ENCODE results near the gene BDKRB1. TPM values are rescaled to one million over a fixed set of nuclear protein-coding genes. Genes with fewer than 3 reads are reported as not detected.

Gene BDKRB1
- total RNA-seq, 2 experiments from 2014 or later, result not detected

DNA sequence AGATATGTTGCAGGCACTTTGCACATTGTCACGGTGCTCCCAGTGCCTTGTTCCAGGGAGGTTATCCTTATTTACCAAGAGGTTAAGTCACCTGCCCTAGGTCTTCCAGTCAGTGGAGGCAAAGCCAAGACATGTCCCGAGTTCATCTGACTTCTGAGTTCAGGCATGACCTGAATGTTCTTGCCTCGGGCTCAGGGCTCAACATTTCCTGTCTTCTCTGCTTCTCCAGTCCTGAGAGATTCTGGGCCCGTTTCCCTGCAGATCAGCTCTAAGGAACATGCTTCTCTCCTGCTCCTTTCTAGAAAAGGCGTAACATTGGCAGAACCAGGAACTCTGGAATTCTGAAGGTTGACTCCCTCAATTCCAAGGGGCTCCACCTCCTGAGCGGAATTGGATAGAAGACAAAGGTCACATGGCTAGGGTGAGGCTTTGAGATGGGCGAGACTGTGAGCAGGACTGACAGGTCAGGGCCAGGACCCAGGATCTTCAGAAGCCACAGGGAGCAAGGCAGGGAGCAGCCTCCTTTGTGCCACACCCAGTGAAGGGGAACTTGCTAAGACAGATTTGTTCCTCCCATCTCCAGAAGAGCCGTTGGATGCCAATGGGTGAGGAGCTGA is 31.4 kb upstream of the BDKRB1 start:
- Mint-ChIP-seq H3K4me3 (no peak overlapping the region), H3K4me1 (no peaks in the 10 kb centered on the region), H3K27ac (no peak overlapping the region), H3K36me3 (no peaks in the 10 kb centered on the region), H3K9me3 (ENCODE audit: low read depth) (no peaks in the 10 kb centered on the region), H3K27me3 (peaks cover 6% of the 10 kb centered on the region)
- CTCF ChIA-PET, result no interaction called here
- ATAC-seq (no peak), DNase-seq (no peak)

DNA sequence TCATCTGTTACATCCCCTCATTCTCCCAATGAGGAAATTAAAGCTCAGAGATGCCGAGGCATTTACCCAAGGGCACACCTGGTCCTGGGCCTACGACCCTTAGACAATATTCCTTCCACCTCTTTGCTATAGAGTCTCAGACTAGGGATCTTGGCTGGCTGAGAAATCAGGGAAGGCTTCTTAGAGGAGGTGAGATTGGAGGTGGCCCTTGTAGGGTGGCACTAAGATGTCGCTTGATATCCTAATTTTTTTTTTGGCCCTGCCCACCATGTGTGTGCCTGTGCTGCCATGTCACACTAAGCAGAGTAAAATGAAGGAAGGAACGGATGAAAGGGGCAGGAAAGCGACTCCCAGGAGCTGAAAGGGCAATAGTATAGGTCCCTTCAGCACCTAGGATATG is 30.8 kb upstream of the BDKRB1 start:
- DNase-seq (no peak), ATAC-seq (no peak)
- CTCF ChIA-PET, result no interaction called here
- no peak overlapping the region for H3K4me3 Mint-ChIP-seq
- H3K4me1 Mint-ChIP-seq, result no peaks in the 10 kb centered on the region
- peaks cover 6% of the 10 kb centered on the region for H3K27me3 Mint-ChIP-seq
- no peaks in the 10 kb centered on the region for H3K36me3 Mint-ChIP-seq
- H3K9me3 Mint-ChIP-seq (ENCODE audit: low read depth), result no peaks in the 10 kb centered on the region
- no peak overlapping the region for H3K27ac Mint-ChIP-seq

DNA sequence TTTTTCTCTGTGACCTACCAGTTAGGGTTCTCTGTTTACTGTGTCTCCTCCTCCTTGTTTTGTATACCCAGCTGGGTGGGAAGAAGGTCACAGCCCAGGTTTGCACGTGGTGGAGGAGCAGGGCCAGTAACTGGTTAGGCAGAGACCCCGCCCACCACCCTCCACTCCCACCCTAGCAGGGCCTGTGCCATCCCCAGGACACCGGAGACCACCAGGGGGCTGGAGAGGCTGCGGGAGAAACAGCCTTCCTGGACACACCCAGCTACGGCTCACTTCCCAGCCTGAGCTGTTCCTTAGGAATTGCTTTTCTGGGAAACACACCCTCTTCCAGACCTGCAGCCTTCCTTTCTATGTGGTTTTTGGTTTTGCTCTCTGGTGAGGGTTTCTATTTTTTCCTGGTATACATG is 30.3 kb upstream of the BDKRB1 start:
- H3K27ac Mint-ChIP-seq, result no peak overlapping the region
- CTCF ChIA-PET, result no interaction called here
- no peak for ATAC-seq
- H3K9me3 Mint-ChIP-seq (ENCODE audit: low read depth), result no peaks in the 10 kb centered on the region
- H3K4me3 Mint-ChIP-seq, result no peak overlapping the region
- H3K36me3 Mint-ChIP-seq, result no peaks in the 10 kb centered on the region
- H3K4me1 Mint-ChIP-seq, result no peaks in the 10 kb centered on the region
- DNase-seq, result no peak
- H3K27me3 Mint-ChIP-seq, result peaks cover 6% of the 10 kb centered on the region

DNA sequence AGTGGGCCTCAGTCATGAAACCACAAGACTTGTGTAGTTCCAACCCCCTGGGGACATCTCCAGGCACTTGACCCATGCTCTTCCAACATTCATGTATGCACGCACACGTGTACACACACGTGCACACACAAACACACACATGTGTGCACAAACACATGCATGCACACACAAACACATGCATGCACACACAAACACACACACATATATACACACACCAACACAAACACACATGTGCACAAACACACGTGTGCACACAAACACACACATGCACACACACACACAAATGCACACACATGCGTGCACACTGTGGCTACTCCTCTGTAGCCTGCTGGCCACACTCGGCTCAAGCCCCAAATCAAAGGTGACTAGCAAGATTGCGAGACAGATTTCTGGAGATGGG is 28.6 kb upstream of the BDKRB1 start:
- Mint-ChIP-seq H3K9me3 (ENCODE audit: low read depth) (no peaks in the 10 kb centered on the region), H3K27me3 (peaks cover 6% of the 10 kb centered on the region)

DNA sequence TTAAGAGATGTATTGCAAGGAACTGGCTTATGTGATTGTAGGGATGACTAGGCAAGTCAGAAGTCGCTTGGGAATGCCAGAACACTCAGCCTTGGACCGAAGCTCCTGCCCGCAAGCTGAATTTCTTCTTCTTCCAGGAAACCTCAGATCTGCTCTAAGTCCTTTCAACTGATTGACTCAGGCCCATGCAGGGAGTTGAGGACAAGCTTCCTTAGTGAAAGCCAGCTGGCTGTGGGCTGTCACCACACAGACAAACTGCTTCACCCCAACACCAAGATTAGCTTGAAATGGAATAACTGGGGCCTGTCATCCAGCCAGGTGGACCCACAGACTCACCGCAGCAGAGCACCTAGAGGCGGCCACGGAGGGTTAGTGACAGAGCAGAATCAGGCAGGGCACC is 26.7 kb upstream of the BDKRB1 start:
- H3K4me3 Mint-ChIP-seq, result no peak overlapping the region
- no peak overlapping the region for H3K27ac Mint-ChIP-seq
- DNase-seq, result no peak
- no peak for ATAC-seq
- H3K4me1 Mint-ChIP-seq, result no peaks in the 10 kb centered on the region
- peaks cover 3% of the 10 kb centered on the region for H3K27me3 Mint-ChIP-seq
- CTCF ChIA-PET, result no interaction called here
- H3K9me3 Mint-ChIP-seq (ENCODE audit: low read depth), result no peaks in the 10 kb centered on the region
- H3K36me3 Mint-ChIP-seq, result no peaks in the 10 kb centered on the region

More for the DNA sequence above, 28.6 kb upstream of the BDKRB1 start:
- no peaks in the 10 kb centered on the region for H3K36me3 Mint-ChIP-seq
- CTCF ChIA-PET, result no interaction called here
- ATAC-seq (no peak), DNase-seq (no peak)
- no peaks in the 10 kb centered on the region for H3K4me1 Mint-ChIP-seq
- H3K4me3 Mint-ChIP-seq, result no peak overlapping the region
- H3K27ac Mint-ChIP-seq, result no peak overlapping the region

DNA sequence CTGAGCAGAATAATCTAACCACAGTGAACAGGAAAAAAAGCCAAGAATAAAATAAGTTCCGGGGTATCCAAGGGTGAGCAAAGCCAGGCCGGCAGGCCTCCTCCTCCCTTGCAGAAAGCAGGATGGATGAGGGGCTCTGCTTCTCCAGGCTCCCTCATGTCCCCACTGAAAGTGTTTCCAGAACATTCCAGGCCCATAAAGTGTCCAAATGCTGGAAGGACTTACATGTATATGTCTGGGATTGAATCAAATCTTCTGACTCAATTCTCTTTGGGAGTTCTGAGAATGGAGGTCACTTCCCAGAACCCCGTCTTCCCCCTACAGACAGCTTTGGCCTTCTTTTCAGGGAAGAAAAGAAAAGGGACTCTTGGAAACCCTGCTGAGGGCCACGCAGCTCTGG is 25.0 kb upstream of the BDKRB1 start:
- CTCF ChIA-PET, result no interaction called here
- DNase-seq (no peak), ATAC-seq (no peak)
- H3K4me1 Mint-ChIP-seq, result no peaks in the 10 kb centered on the region
- no peaks in the 10 kb centered on the region for H3K9me3 Mint-ChIP-seq (ENCODE audit: low read depth)
- no peak overlapping the region for H3K4me3 Mint-ChIP-seq
- no peak overlapping the region for H3K27ac Mint-ChIP-seq
- no peaks in the 10 kb centered on the region for H3K36me3 Mint-ChIP-seq
- no peaks in the 10 kb centered on the region for H3K27me3 Mint-ChIP-seq

DNA sequence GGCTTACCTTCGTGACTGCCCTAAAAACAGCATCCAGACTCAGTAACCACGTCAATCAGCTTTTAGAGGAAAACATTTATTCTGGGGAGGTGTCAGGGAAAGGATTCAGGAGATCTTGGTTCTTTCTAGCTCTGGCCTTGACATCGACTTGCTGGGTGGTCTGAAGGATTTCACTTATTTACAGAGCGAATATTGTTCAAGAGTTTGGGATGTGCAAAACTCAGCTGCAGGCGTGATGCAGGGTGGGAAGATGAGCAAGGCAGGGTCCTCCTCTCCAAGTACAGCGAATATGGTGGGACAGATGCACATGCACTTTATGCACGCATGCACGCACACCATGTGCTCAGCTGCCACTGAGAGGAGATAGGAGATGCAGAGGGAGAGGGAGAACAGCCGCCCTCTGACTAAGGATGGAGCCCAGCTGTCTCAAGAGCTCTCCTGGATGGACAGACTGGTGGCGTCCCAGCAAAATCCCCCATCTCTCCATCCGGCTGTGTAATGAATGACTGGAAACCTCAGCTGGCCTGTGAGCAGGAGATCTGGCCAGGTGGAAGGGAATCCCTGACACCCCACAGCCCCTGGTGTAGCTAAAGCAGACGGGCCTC is 24.4 kb upstream of the BDKRB1 start:
- H3K27me3 Mint-ChIP-seq, result no peaks in the 10 kb centered on the region
- H3K27ac Mint-ChIP-seq, result no peak overlapping the region
- no peaks in the 10 kb centered on the region for H3K36me3 Mint-ChIP-seq
- no peak overlapping the region for H3K4me3 Mint-ChIP-seq
- H3K4me1 Mint-ChIP-seq, result no peaks in the 10 kb centered on the region
- no peaks in the 10 kb centered on the region for H3K9me3 Mint-ChIP-seq (ENCODE audit: low read depth)
- DNase-seq (no peak), ATAC-seq (no peak)
- CTCF ChIA-PET, result no interaction called here

DNA sequence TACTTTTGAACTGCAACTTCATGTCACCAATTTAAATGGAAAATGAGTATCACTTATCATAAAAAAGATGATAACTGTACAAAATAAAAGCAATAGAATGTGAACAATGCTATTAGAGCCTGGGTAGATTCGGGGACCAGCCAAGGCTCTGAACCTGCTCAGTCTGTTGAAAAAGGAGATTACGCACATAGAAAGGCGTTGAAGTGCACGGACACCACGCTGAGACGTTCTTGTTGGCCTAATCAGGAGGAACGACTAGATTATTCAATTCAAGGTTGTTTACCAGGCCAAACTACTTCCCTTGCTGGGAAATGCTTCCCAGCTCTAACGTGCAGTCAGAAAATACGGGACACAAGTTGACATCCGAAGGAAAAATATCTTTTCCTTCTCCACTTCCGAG is 23.5 kb upstream of the BDKRB1 start:
- Mint-ChIP-seq H3K4me1 (no peaks in the 10 kb centered on the region), H3K27me3 (no peaks in the 10 kb centered on the region), H3K4me3 (no peak overlapping the region), H3K36me3 (no peaks in the 10 kb centered on the region), H3K27ac (no peak overlapping the region), H3K9me3 (ENCODE audit: low read depth) (no peaks in the 10 kb centered on the region)
- CTCF ChIA-PET, result no interaction called here
- no peak for DNase-seq
- no peak for ATAC-seq

DNA sequence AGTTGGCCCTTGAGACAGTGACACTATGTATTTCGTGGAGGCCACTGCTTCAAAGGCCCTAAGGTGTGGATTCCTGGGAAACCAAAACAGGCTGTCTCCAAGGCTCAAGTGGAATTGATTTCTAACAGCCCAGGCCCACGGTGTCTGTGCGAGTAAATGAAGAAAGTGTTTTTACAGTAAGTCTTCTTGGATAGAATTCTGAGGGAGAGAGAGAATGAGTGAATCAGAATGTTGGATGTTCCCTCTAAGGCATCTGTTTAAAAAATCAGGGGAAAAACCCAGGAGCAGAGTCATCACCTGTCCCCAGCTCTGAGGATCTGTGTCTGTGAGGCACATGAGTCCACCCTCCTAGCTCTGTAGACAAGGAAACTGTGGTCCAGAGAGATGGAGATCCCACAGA is 22.3 kb upstream of the BDKRB1 start:
- DNase-seq (no peak), ATAC-seq (no peak)
- H3K9me3 Mint-ChIP-seq (ENCODE audit: low read depth), result no peaks in the 10 kb centered on the region
- H3K4me1 Mint-ChIP-seq, result no peaks in the 10 kb centered on the region
- no peaks in the 10 kb centered on the region for H3K27me3 Mint-ChIP-seq
- CTCF ChIA-PET, result interaction anchor here (0.6 kb wide), 1 partner anchor 217 kb away, joined by 3 read pairs; no protein-coding TSS in a partner anchor
- H3K27ac Mint-ChIP-seq, result no peak overlapping the region
- H3K4me3 Mint-ChIP-seq, result no peak overlapping the region
- no peaks in the 10 kb centered on the region for H3K36me3 Mint-ChIP-seq

DNA sequence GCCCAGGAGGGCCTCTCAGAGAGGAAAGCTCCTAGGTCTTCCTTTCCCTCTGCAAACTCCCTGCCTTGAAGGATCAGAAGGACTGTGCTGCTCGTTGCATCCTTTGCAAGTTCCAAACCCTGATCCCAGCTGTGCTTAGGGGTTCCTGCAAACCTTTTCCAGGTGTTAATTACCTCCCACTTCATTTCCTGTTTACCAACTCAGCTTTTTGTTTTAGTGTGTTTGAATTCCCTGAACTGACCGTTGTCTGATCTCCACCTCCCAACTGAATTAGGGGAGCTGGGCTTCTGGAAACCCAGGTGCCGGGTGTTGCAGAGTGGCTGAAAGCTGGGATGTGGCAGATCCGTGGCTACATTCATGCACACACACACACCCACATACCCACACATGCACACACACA is 20.6 kb upstream of the BDKRB1 start:
- CTCF ChIA-PET, result no interaction called here
- no peak for ATAC-seq
- Mint-ChIP-seq H3K4me3 (no peak overlapping the region), H3K27ac (no peak overlapping the region), H3K4me1 (no peaks in the 10 kb centered on the region), H3K9me3 (ENCODE audit: low read depth) (no peaks in the 10 kb centered on the region), H3K27me3 (peaks cover 3% of the 10 kb centered on the region), H3K36me3 (no peaks in the 10 kb centered on the region)
- DNase-seq, result no peak

DNA sequence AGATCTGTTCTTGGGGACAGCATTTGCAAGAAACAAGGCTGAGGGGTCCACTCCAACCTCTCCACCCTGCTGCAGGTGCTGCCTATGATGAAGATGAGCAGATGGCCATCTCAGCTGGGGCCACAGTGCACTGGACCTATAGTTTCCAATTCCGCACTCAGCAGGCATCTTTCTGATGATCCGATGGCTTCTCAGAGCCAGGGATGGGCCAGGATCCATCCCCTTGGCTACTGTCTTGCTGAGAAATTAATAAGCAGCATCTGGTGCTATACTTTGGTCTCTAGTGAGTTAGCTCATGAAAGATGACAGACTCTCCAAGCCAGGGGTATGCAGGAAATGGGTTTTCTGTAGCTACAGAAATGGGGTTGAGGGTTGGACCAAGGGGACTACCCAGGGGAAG is 18.4 kb upstream of the BDKRB1 start:
- no peaks in the 10 kb centered on the region for H3K4me1 Mint-ChIP-seq
- no peak overlapping the region for H3K4me3 Mint-ChIP-seq
- ATAC-seq, result no peak
- no peaks in the 10 kb centered on the region for H3K36me3 Mint-ChIP-seq
- DNase-seq, result no peak
- H3K9me3 Mint-ChIP-seq (ENCODE audit: low read depth), result no peaks in the 10 kb centered on the region
- CTCF ChIA-PET, result no interaction called here
- H3K27ac Mint-ChIP-seq, result no peak overlapping the region
- H3K27me3 Mint-ChIP-seq, result peaks cover 3% of the 10 kb centered on the region

DNA sequence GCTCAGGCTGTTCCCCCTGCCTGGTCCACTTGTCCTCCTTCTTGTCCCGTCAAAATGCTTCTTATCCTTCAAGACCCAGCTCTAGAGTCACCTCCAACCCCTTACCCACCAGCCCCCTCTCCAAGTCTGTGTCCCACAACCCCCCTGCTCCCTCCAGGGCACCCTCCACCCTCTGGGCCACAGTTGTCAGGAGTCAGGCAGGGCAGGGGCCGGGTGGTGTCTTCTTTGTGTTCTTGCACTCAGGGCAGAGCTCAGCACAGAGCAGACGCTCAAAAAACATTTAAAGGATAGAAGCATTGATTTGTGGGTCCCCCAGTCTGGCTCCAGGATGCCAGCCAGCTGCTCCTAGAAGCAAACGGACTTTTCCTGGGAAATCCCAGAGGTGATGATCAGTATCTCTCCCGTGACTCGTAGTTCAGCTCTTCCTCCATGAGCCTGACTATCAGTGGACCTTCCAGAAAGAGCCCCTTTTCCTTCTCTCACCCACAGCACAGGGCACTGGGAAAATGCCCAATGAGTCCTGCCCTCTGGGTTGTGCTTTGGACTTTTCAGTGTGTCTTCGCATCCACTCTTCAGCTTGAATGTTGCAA is 17.2 kb upstream of the BDKRB1 start:
- Mint-ChIP-seq H3K27me3 (peaks cover 3% of the 10 kb centered on the region), H3K27ac (no peak overlapping the region), H3K9me3 (ENCODE audit: low read depth) (no peaks in the 10 kb centered on the region), H3K36me3 (no peaks in the 10 kb centered on the region), H3K4me1 (no peaks in the 10 kb centered on the region), H3K4me3 (no peak overlapping the region)
- CTCF ChIA-PET, result no interaction called here
- no peak for ATAC-seq
- no peak for DNase-seq

DNA sequence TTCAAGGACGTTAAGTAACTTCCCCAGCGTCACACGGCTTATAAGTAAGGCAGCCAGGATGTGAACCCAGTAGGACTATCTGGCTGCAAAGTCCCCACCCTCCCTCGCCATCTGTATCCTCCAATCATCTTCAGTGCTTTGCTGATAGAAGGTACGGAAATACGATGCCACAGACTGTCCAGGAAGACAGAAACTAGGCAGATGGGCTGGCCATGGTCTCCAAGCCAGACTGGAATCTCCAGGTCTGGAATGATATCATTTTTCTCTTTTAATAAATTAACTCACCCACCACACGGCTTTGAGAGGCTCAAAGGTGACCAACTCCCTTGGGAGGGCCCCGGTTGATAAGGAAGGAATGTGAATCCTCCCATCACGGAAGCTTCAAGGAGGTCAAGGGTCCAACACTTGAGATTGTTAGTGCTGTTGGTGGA is 16.3 kb upstream of the BDKRB1 start:
- Mint-ChIP-seq H3K4me3 (no peak overlapping the region), H3K27me3 (peaks cover 3% of the 10 kb centered on the region), H3K27ac (no peak overlapping the region), H3K36me3 (no peaks in the 10 kb centered on the region), H3K9me3 (ENCODE audit: low read depth) (no peaks in the 10 kb centered on the region), H3K4me1 (no peaks in the 10 kb centered on the region)
- CTCF ChIA-PET, result no interaction called here
- no peak for DNase-seq
- no peak for ATAC-seq

DNA sequence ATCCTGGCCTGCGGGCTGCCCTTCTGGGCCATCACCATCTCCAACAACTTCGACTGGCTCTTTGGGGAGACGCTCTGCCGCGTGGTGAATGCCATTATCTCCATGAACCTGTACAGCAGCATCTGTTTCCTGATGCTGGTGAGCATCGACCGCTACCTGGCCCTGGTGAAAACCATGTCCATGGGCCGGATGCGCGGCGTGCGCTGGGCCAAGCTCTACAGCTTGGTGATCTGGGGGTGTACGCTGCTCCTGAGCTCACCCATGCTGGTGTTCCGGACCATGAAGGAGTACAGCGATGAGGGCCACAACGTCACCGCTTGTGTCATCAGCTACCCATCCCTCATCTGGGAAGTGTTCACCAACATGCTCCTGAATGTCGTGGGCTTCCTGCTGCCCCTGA is 15.4 kb upstream of the BDKRB1 start:
- no peaks in the 10 kb centered on the region for H3K9me3 Mint-ChIP-seq (ENCODE audit: low read depth)
- H3K4me3 Mint-ChIP-seq, result no peak overlapping the region
- ATAC-seq (no peak), DNase-seq (no peak)
- no peaks in the 10 kb centered on the region for H3K4me1 Mint-ChIP-seq
- no peak overlapping the region for H3K27ac Mint-ChIP-seq
- H3K36me3 Mint-ChIP-seq, result no peaks in the 10 kb centered on the region
- CTCF ChIA-PET, result no interaction called here
- peaks cover 3% of the 10 kb centered on the region for H3K27me3 Mint-ChIP-seq
